CD4-positive, alpha-beta T cell (primary cell): ENCODE measurements around the gene DCUN1D3. TPM values are rescaled to one million over a fixed set of nuclear protein-coding genes. Genes with fewer than 3 reads are reported as not detected.

Experiments
- ATAC-seq: fragments of 200-7000 bp; cut with Tn5 transposase; one replicate; pipeline ENCODE4 v1.10.0; 2022; ENCODE audit warnings: mild to moderate bottlenecking; ENCODE audit not compliant: poor library complexity
- CTCF ChIA-PET: fragments of 350-600 bp; sonication (Branson Sonifier 250); formaldehyde crosslinking; loops from one replicate; lab custom pipeline; 2021; ENCODE audit warnings: antibody characterized with exemption, inconsistent platforms; lab: Charles Lee
- POLR2A ChIA-PET: fragments of 350-600 bp; sonication (Branson Sonifier 250); formaldehyde crosslinking; loops from one replicate; lab custom pipeline; 2021; ENCODE audit warnings: antibody characterized with exemption, inconsistent platforms; lab: Charles Lee
- DNase-seq, 14 experiments: peaks; one replicate each; pipeline ENCODE4 v3.0.0-alpha.2; 2013 to 2020; ENCODE audit warnings: mixed read lengths in 2 of 14
- H3K27ac ChIP-seq, 2 donors: one replicate each; pipeline versions ENCODE4 v1.5.1 to v1.7.0; 2013; ENCODE audit warnings: low read length in 2 of 2, low read depth in 1 of 2, mild to moderate bottlenecking in 1 of 2
- H3K27me3 ChIP-seq, 2 experiments: 1 replicate in 1 of 2; 2 replicates in 1 of 2; pipeline versions ENCODE4 v1.6.1 to v1.7.0; 2013; ENCODE audit warnings: low read length in 2 of 2, control low read depth in 1 of 2, mild to moderate bottlenecking in 1 of 2, moderate library complexity in 1 of 2; ENCODE audit not compliant: insufficient read depth in 2 of 2, control insufficient read depth in 1 of 2
- H3K36me3 ChIP-seq: one replicate; pipeline ENCODE4 v1.6.1; 2013; ENCODE audit warnings: low read length, control low read depth; ENCODE audit not compliant: insufficient read depth
- H3K4me1 ChIP-seq: one replicate; pipeline ENCODE4 v1.6.1; 2013; ENCODE audit warnings: low read length, control low read depth; ENCODE audit not compliant: insufficient read depth
- H3K4me3 ChIP-seq: one replicate; pipeline ENCODE4 v1.5.1; 2013; ENCODE audit warnings: mild to moderate bottlenecking, low read length, moderate library complexity
- H3K9me3 ChIP-seq, 2 experiments: 1 replicate in 1 of 2; 2 replicates in 1 of 2; pipeline versions ENCODE4 v1.6.1 to v1.7.0; 2013; ENCODE audit warnings: low read length in 2 of 2, mild to moderate bottlenecking in 2 of 2, control low read depth in 1 of 2, moderate library complexity in 1 of 2; ENCODE audit not compliant: control insufficient read depth in 1 of 2, insufficient read depth in 1 of 2
- H3K27ac Mint-ChIP-seq: one replicate; pipeline ENCODE4 v1.8.0; 2020; ENCODE audit warnings: mixed read lengths
- H3K27me3 Mint-ChIP-seq: one replicate; pipeline ENCODE4 v1.8.0; 2021; ENCODE audit warnings: mixed read lengths
- H3K36me3 Mint-ChIP-seq: one replicate; pipeline ENCODE4 v1.8.0; 2021; ENCODE audit warnings: low read depth, mixed read lengths
- H3K4me1 Mint-ChIP-seq: one replicate; pipeline ENCODE4 v1.8.0; 2021; ENCODE audit warnings: low read depth, mixed read lengths
- H3K4me3 Mint-ChIP-seq: one replicate; pipeline ENCODE4 v1.8.0; 2020; ENCODE audit warnings: mild to moderate bottlenecking, mixed read lengths
- H3K9me3 Mint-ChIP-seq: one replicate; pipeline ENCODE4 v1.8.0; 2020; ENCODE audit warnings: mixed read lengths
- intact Hi-C, 2 experiments: fragments of 100-400 bp; cut with DNase I in 1 of 2; cut with micrococcal nuclease in 1 of 2; formaldehyde crosslinking; loops; one replicate each; pipeline versions ENCODE4 v1.15.1 to v1.9.0; 2023 to 2025; cut with DNase I, micrococcal nuclease
- total RNA-seq, 174 experiments: library from RNA in 2 of 174; stranded (reverse) in 2 of 174; gene quantifications; one replicate each; pipeline ENCODE4 v1.2.3 and lab custom pipeline; 2021 to 2026
- TF ChIP-seq, protein P1 (sequence below): fragments of 200-600 bp; IDR thresholded peaks from one replicate; pipeline ENCODE4 v1.8.0; 2022; ENCODE audit warnings: antibody characterized with exemption, mild to moderate bottlenecking

DCUN1D3 gene
- total RNA-seq, 2 experiments from 2014 or later, result 1.9 TPM

DNA sequence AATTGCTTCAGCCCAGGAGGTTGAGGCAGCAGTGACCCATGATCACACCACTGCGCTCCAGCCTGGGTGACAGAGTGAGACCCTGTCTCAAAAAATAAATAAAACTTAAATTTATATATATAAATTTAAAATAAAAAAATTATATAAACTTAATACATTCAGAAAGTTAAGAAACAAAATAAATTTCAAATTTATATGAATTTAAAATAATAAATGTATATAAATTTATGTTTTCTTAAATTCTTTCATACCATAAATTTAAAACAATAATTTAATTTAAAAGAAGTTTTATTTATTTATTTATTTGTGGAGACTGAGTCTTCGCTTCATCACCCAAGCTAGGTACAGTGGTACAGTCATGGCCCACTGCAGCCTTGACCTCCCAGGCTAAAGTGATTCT, 20.6 kb upstream of the DCUN1D3 start:
- Mint-ChIP-seq H3K9me3 (no peaks in the 10 kb centered on the region), H3K4me3 (no peak overlapping the region), H3K36me3 (peaks cover 69% of the 10 kb centered on the region), H3K4me1 (no peaks in the 10 kb centered on the region), H3K27ac (no peak overlapping the region), H3K27me3 (no peaks in the 10 kb centered on the region)
- TF ChIP-seq, protein P1, sequence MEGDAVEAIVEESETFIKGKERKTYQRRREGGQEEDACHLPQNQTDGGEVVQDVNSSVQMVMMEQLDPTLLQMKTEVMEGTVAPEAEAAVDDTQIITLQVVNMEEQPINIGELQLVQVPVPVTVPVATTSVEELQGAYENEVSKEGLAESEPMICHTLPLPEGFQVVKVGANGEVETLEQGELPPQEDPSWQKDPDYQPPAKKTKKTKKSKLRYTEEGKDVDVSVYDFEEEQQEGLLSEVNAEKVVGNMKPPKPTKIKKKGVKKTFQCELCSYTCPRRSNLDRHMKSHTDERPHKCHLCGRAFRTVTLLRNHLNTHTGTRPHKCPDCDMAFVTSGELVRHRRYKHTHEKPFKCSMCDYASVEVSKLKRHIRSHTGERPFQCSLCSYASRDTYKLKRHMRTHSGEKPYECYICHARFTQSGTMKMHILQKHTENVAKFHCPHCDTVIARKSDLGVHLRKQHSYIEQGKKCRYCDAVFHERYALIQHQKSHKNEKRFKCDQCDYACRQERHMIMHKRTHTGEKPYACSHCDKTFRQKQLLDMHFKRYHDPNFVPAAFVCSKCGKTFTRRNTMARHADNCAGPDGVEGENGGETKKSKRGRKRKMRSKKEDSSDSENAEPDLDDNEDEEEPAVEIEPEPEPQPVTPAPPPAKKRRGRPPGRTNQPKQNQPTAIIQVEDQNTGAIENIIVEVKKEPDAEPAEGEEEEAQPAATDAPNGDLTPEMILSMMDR, result no peak
- no peak for DNase-seq
- Histone ChIP-seq H3K27ac (no peak overlapping the region), H3K4me1 (no peaks in the 10 kb centered on the region), H3K27me3 (no peaks in the 10 kb centered on the region), H3K4me3 (no peak overlapping the region), H3K36me3 (peaks cover 29% of the 10 kb centered on the region), H3K9me3 (no peaks in the 10 kb centered on the region)
- CTCF ChIA-PET, result no interaction called here
- POLR2A ChIA-PET, result no interaction called here
- ATAC-seq, result no peak
- intact Hi-C loops, result loop anchor here in 1 of 2 experiments (10.0 kb wide), 1 partner anchor 644 kb away; no protein-coding TSS in a partner anchor

DNA sequence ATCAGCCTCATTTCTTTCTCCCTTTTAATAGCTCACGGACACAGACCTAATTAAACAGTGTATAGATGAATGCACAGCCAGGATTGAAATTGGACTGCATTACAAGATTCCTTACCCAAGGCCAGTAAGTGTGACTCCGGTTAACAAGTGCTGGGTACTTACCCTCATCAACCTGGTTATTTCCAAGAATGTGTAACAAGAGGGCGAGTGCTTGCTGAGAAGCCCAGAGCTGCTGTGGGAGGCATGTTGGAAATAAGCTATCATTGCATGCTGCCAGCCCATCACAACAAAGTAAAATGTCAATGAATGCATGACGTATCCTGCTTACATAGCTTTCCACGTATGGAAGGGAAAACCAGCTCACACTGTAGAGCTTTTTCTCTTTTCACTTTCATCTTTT, 19.9 kb upstream of the DCUN1D3 start:
- Mint-ChIP-seq H3K4me3 (no peak overlapping the region), H3K4me1 (no peaks in the 10 kb centered on the region), H3K27me3 (no peaks in the 10 kb centered on the region), H3K36me3 (peaks cover 66% of the 10 kb centered on the region), H3K9me3 (no peaks in the 10 kb centered on the region), H3K27ac (no peak overlapping the region)
- H3K27ac ChIP-seq, result no peak overlapping the region
- H3K36me3 ChIP-seq, result peaks cover 25% of the 10 kb centered on the region
- no peaks in the 10 kb centered on the region for H3K4me1 ChIP-seq
- no peaks in the 10 kb centered on the region for H3K27me3 ChIP-seq
- CTCF ChIA-PET, result no interaction called here
- no peak for ATAC-seq
- intact Hi-C loops, result loop anchor here in 1 of 2 experiments (10.0 kb wide), 1 partner anchor 645 kb away; no protein-coding TSS in a partner anchor
- H3K4me3 ChIP-seq, result no peak overlapping the region
- DNase-seq, result no peak
- TF ChIP-seq, protein P1, result no peak
- POLR2A ChIA-PET, result no interaction called here
- no peaks in the 10 kb centered on the region for H3K9me3 ChIP-seq

DNA sequence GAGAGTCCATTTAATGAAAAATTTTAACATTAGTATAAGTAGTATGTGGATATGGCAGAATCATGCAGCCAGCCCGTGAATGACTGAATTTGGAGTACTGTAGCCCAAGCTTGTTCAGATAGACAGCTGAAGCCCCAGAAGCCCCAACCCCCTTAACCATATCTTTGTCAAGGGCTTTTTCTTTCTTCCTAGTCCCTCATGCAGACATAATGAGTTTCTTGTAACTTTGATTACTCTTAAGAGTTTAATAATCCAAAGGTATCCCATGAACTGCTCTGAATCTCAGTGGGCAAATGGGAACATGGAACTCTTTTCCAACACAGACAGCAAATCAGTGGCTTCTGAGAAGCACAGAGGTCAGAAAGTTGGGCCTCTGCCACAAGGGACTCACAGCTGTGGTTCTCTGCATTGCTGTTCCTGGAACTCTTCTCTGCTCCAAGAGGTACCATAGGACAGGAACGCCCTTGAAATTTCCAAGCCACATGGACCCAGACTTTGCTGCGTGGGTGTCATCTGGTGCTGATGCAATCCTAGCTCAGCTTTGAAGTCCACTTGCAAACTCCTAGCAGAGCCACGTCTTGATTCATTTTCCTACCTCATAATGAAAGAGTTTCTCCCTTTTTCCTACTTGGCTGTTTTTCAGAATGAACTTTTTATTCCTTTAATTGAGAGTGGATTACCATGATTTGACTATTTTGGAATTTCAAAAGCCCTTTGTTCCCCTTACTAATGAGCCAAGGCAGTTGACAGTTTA, 18.5 kb upstream of the DCUN1D3 start:
- Histone ChIP-seq H3K27ac (no peak overlapping the region), H3K4me3 (no peak overlapping the region), H3K27me3 (no peaks in the 10 kb centered on the region), H3K36me3 (peaks cover 19% of the 10 kb centered on the region), H3K4me1 (no peaks in the 10 kb centered on the region), H3K9me3 (no peaks in the 10 kb centered on the region)
- Mint-ChIP-seq H3K9me3 (no peaks in the 10 kb centered on the region), H3K36me3 (peaks cover 54% of the 10 kb centered on the region), H3K27me3 (no peaks in the 10 kb centered on the region), H3K4me1 (no peaks in the 10 kb centered on the region), H3K27ac (no peak overlapping the region), H3K4me3 (no peak overlapping the region)
- POLR2A ChIA-PET, result no interaction called here
- TF ChIP-seq, protein P1, result no peak
- CTCF ChIA-PET, result no interaction called here
- DNase-seq, result no peak
- ATAC-seq, result no peak
- intact Hi-C loops, result no loop called here
